HEK293 (cell line): ENCODE data around the gene FAM131B.

Experiments
- CTCF ChIA-PET: fragments of 350-600 bp; formaldehyde crosslinking; extraction: SDS; loops from one replicate; lab custom pipeline; 2021; ENCODE audit warnings: antibody characterized with exemption; lab: Yijun Ruan, JAX
- POLR2A ChIA-PET: fragments of 300-600 bp; formaldehyde crosslinking; extraction: SDS; loops from one replicate; lab custom pipeline; 2020; ENCODE audit warnings: antibody characterized with exemption, inconsistent platforms; lab: Yijun Ruan, JAX
- H3K27ac ChIP-seq: fragments of 200-500 bp; sonication (Bioruptor generic); 2 replicates; pipeline ENCODE4 v1.5.1; 2014; ENCODE audit warnings: low read depth, low read length, control low read depth, inconsistent platforms; ENCODE audit errors: extremely low read depth
- H3K36me3 ChIP-seq, 2 experiments: fragments of 200-500 bp in 1 of 2; sonication (Bioruptor generic) in 1 of 2; 1 replicate in 1 of 2; 2 replicates in 1 of 2; pipeline ENCODE4 v1.5.1; 2014 to 2017; ENCODE audit warnings: inconsistent platforms in 2 of 2, low read length in 2 of 2; ENCODE audit not compliant: control insufficient read depth in 2 of 2, insufficient read depth in 1 of 2
- H3K4me1 ChIP-seq: fragments of 200-500 bp; sonication (Bioruptor generic); 2 replicates; pipeline ENCODE4 v1.5.1; 2014; ENCODE audit warnings: mild to moderate bottlenecking, low read length, inconsistent platforms; ENCODE audit not compliant: control insufficient read depth, insufficient read depth
- H3K4me3 ChIP-seq: 2 replicates; pipeline ENCODE4 v1.5.1; 2011; ENCODE audit warnings: low read depth, mild to moderate bottlenecking, control low read depth, low read length, moderate library complexity
- H3K9me3 ChIP-seq: fragments of 200-500 bp; sonication (Bioruptor generic); 2 replicates; pipeline ENCODE4 v1.5.1; 2014; ENCODE audit warnings: low read depth, low read length, inconsistent platforms; ENCODE audit not compliant: control insufficient read depth, insufficient read depth
- EGR2 ChIP-seq: fragments of 450-650 bp; formaldehyde crosslinking; IDR thresholded peaks from 2 replicates; pipeline ENCODE4 v1.5.1; 2016; ENCODE audit warnings: low read depth, missing biosample characterization, missing genetic modification characterization
- KLF17 ChIP-seq: fragments of 450-650 bp; formaldehyde crosslinking; IDR thresholded peaks from 2 replicates; pipeline ENCODE4 v1.5.1; 2016; ENCODE audit warnings: missing biosample characterization, missing genetic modification characterization
- PRDM10 ChIP-seq: fragments of 450-650 bp; formaldehyde crosslinking; IDR thresholded peaks from 2 replicates; pipeline ENCODE4 v1.5.1; 2016; ENCODE audit warnings: missing biosample characterization, missing genetic modification characterization
- PRDM2 ChIP-seq: fragments of 450-650 bp; formaldehyde crosslinking; IDR thresholded peaks from 2 replicates; pipeline ENCODE4 v1.5.1; 2016; ENCODE audit warnings: missing biosample characterization, missing genetic modification characterization, borderline replicate concordance
- SALL2 ChIP-seq: fragments of 450-650 bp; formaldehyde crosslinking; IDR thresholded peaks from 2 replicates; pipeline ENCODE4 v1.5.0; 2017; ENCODE audit warnings: missing biosample characterization, mild to moderate bottlenecking, missing genetic modification characterization, borderline replicate concordance
- SP7 ChIP-seq: fragments of 450-650 bp; formaldehyde crosslinking; IDR thresholded peaks from 2 replicates; pipeline ENCODE4 v1.5.1; 2016; ENCODE audit warnings: missing biosample characterization, missing genetic modification characterization
- TRIM28 ChIP-seq: IDR thresholded peaks from 2 replicates; pipeline ENCODE4 v1.6.1; 2011; ENCODE audit warnings: low read length, control low read depth, borderline replicate concordance
- ZBTB11 ChIP-seq: fragments of 450-650 bp; formaldehyde crosslinking; conservative IDR thresholded peaks from 2 replicates; pipeline ENCODE4 v1.5.1; 2016; ENCODE audit warnings: low read depth, missing biosample characterization, missing genetic modification characterization
- ZBTB8A ChIP-seq: fragments of 450-650 bp; formaldehyde crosslinking; IDR thresholded peaks from 2 replicates; pipeline ENCODE4 v1.5.1; 2016; ENCODE audit warnings: missing biosample characterization, missing genetic modification characterization
- ZNF174 ChIP-seq: fragments of 450-650 bp; formaldehyde crosslinking; IDR thresholded peaks from 2 replicates; pipeline ENCODE4 v1.5.0; 2017; ENCODE audit warnings: missing biosample characterization, mild to moderate bottlenecking, missing genetic modification characterization
- ZNF18 ChIP-seq: fragments of 450-650 bp; formaldehyde crosslinking; IDR thresholded peaks from 2 replicates; pipeline ENCODE4 v1.5.1; 2016; ENCODE audit warnings: missing biosample characterization, missing genetic modification characterization
- ZNF433 ChIP-seq: fragments of 450-650 bp; formaldehyde crosslinking; IDR thresholded peaks from 2 replicates; pipeline ENCODE4 v1.5.1; 2016; ENCODE audit warnings: missing biosample characterization, missing genetic modification characterization, low read depth
- ZNF629 ChIP-seq: fragments of 450-650 bp; formaldehyde crosslinking; IDR thresholded peaks from 2 replicates; pipeline ENCODE4 v1.5.1; 2017; ENCODE audit warnings: missing biosample characterization, missing genetic modification characterization
- ZNF768 ChIP-seq: fragments of 450-650 bp; formaldehyde crosslinking; IDR thresholded peaks from 2 replicates; pipeline ENCODE4 v1.5.1; 2018; ENCODE audit warnings: missing biosample characterization, mild to moderate bottlenecking, missing genetic modification characterization

The FAM131B gene

GRCh38 chr7:143382126-143382790, 19.7 kb upstream of the FAM131B start (continued):
- TF ChIP-seq ZNF768 (tag by site-specific recombination) (no peak), PRDM10 (0 out of 2 replicates have a peak, but pooled peaks have one; percentile 6), SALL2 (tag by site-specific recombination) (no peak)

GRCh38 chr7:143381427-143382125, 19.1 kb upstream of the FAM131B start:
- POLR2A ChIA-PET, result interaction anchor here (0.7 to 3.0 kb wide), 6 partner anchors 11 to 93 kb away, joined by 3 to 10 read pairs (median 6); partner anchors contain the start of genes CASP2 and EPHA1
- peak overlapping the region; percentile 85 for H3K4me3 ChIP-seq
- H3K36me3 ChIP-seq, result peaks cover 5 to 40% of the 10 kb centered on the region in 2 experiments; a peak in 2 of 3 replicates
- CTCF ChIA-PET, result interaction anchor here (0.6 to 1.3 kb wide), 4 partner anchors 33 to 132 kb away, joined by 3 to 4 read pairs (median 4); no protein-coding TSS in a partner anchor
- H3K27ac ChIP-seq, result peak overlapping the region; percentile 53
- H3K9me3 ChIP-seq, result no peaks in the 10 kb centered on the region
- peaks cover 3% of the 10 kb centered on the region; the same call in 1 of the 2 replicates for H3K4me1 ChIP-seq
- peak; percentile 47 for TF ChIP-seq ZBTB11 (tag by site-specific recombination)
- TF ChIP-seq EGR2 (tag by site-specific recombination), result peak; percentile 39
- TF ChIP-seq ZNF174 (tag by site-specific recombination), result no peak
- TF ChIP-seq TRIM28, result no peak
- TF ChIP-seq ZBTB8A (tag by site-specific recombination), result peak; percentile 68
- no peak for TF ChIP-seq ZNF18 (tag by site-specific recombination)
- TF ChIP-seq SP7 (tag by site-specific recombination), result 0 out of 2 replicates have a peak, but pooled peaks have one; percentile 22
- no peak for TF ChIP-seq PRDM2
- no peak for TF ChIP-seq ZNF433 (tag by site-specific recombination)
- peak; percentile 64 for TF ChIP-seq ZNF629
- no peak for TF ChIP-seq KLF17 (tag by site-specific recombination)
